Suppressor macrophage (primary cell): ENCODE data around the gene C6.

Source experiments
- DNase-seq, 4 experiments: peaks; one replicate each; pipeline ENCODE4 v3.0.0-alpha.2; 2020 to 2022

C6 gene

GRCh38 chr5:41120600-41120999 is 92.7 kb downstream of the C6 start:
- DNase-seq, result no peak

- no peak for DNase-seq
Observed at GRCh38 chr5:41118177-41118576, 95.2 kb downstream of the C6 start.

GRCh38 chr5:41115281-41115680 is 98.1 kb downstream of the C6 start:
- no peak for DNase-seq

GRCh38 chr5:41112486-41113455 is 100.6 kb downstream of the C6 start:
- DNase-seq, result no peak

GRCh38 chr5:41109186-41109585 is 104.1 kb downstream of the C6 start:
- DNase-seq, result no peak

GRCh38 chr5:41102341-41102740 is 111.0 kb downstream of the C6 start:
- no peak for DNase-seq

- DNase-seq, result no peak
Observed at GRCh38 chr5:41097642-41098041, 115.7 kb downstream of the C6 start.

- no peak for DNase-seq
Observed at GRCh38 chr5:41095324-41096101, 117.8 kb downstream of the C6 start.

- no peak for DNase-seq
Observed at GRCh38 chr5:41094871-41095270, 118.5 kb downstream of the C6 start.

- no peak for DNase-seq
Observed at GRCh38 chr5:41093803-41094202, 119.5 kb downstream of the C6 start.
